Measurements from ENCODE around the gene SULT1C2.

DNA sequence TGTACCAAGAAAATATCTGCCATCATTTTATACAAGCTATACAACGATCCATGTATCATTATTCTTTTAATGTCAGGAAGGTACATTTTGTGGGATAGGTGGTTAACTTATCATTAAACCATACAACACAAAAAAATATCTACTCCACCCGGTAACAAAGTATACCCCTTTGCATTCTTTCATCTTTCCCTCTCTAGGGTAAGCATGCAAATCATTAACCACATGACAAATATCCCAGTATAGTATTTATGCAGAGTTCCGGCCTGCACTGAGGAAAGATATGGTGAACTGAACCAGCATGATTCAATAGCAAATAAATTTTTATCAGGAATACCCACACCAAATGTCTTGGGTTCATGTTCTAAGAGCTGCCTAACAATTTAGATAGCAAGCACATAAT lies 22.5 kb upstream of the SULT1C2 start:
- TF ChIP-seq, protein P1, sequence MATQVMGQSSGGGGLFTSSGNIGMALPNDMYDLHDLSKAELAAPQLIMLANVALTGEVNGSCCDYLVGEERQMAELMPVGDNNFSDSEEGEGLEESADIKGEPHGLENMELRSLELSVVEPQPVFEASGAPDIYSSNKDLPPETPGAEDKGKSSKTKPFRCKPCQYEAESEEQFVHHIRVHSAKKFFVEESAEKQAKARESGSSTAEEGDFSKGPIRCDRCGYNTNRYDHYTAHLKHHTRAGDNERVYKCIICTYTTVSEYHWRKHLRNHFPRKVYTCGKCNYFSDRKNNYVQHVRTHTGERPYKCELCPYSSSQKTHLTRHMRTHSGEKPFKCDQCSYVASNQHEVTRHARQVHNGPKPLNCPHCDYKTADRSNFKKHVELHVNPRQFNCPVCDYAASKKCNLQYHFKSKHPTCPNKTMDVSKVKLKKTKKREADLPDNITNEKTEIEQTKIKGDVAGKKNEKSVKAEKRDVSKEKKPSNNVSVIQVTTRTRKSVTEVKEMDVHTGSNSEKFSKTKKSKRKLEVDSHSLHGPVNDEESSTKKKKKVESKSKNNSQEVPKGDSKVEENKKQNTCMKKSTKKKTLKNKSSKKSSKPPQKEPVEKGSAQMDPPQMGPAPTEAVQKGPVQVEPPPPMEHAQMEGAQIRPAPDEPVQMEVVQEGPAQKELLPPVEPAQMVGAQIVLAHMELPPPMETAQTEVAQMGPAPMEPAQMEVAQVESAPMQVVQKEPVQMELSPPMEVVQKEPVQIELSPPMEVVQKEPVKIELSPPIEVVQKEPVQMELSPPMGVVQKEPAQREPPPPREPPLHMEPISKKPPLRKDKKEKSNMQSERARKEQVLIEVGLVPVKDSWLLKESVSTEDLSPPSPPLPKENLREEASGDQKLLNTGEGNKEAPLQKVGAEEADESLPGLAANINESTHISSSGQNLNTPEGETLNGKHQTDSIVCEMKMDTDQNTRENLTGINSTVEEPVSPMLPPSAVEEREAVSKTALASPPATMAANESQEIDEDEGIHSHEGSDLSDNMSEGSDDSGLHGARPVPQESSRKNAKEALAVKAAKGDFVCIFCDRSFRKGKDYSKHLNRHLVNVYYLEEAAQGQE (IDR thresholded peaks at IDR 0.05; ENCODE audit: insufficient read depth in 1 of 2, low read depth in 2 of 2, low read length in 2 of 2): no peak
- TF ChIP-seq POLR2AphosphoS5 (IDR thresholded peaks at IDR 0.05; ENCODE audit: low read depth, low read length) (no peak), TAF1 (IDR thresholded peaks at IDR 0.05; ENCODE audit: borderline replicate concordance, insufficient read depth, low read length) (no peak), SIN3A (IDR thresholded peaks at IDR 0.05; ENCODE audit: borderline replicate concordance, insufficient read depth, low read length) (no peak)

Data from PFSK-1 (cell line).